ENCODE measurements around the gene MORC4. TPM values are rescaled to one million over a fixed set of nuclear protein-coding genes. Genes with fewer than 3 reads are reported as not detected.

MORC4 gene
- total and polyA plus RNA-seq, 11 donors, result 1.0 to 6.5 (median 2.8) TPM

DNA sequence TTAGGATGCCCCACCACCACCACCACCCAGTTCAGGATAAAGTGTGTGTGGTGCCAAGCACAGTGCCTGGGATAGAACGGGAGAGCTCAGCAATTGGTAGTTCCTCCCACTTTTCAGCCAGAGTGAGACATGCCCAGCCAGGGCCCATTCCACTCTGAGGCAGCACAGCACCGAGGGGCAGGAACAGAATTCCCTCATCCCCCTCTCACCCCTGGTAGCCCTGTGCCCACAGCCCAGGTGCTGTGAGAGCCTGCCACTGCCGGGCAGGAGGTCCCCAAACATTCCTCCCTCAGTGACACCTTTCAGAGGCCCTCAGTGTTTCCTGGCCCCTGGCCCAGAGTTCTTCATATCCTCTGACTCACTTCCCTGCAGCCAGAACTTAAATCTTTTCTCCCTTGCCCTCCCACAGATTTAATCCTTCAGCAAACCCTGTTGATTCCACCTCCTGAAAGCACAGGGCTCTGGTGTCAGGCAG, 105.0 kb downstream of the MORC4 start:
- ATAC-seq, result peak in 3 of 4 donors; percentile 22 to 70 (median 35)
- no peaks in the 10 kb centered on the region for H3K36me3 ChIP-seq
- intact Hi-C loops (cut with DNase I), result loop anchor here (5.0 to 10.0 kb wide), 5 partner anchors 57 to 1000 kb away; no protein-coding TSS in a partner anchor
- peaks cover 0 to 3% (median 0%) of the 10 kb centered on the region in 12 donors for H3K4me1 ChIP-seq
- H3K9me3 ChIP-seq, result no peaks in the 10 kb centered on the region
- WGBS, 4 donors, result 25 to 47% (median 43%) methylated on average over 2 to 3 of the region's 3 CpGs
- H3K27me3 ChIP-seq, result peaks cover 0 to 15% (median 0%) of the 10 kb centered on the region in 9 donors
- H3K27ac ChIP-seq, result no peak overlapping the region
- DNase-seq, result peak in 3 of 5 donors; percentile 18 to 49 (median 35)
- no peak overlapping the region for H3K4me3 ChIP-seq
- TF ChIP-seq POLR2A (IDR thresholded peaks at IDR 0.05), result no peak
- no peak for TF ChIP-seq CTCF (IDR thresholded peaks at IDR 0.05)

DNA sequence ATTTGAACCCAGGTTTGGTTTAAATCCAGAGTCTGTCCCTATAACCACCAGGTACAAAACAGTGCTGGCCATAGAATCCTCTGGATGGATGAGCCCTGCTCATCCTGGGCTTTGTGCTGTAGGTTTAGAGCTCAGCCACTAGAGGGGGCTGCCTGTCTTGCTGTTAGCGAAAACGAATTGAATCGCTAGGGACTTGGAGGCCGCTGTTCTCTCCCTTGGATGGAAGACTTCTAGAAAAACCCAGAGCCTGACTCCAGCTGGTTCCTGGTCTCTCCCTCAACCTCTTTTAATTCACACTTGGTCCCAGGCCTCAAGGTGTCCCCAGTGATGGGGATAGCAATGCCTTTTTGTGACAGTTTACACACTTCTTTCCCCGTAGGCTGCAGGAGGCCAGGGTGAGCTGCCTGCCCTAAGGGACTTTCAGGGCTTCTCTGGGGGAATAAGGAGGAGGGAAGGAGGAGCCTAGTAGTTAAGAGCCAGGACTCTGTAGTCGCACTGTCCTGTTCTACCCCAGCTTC, 105.6 kb downstream of the MORC4 start:
- WGBS, 4 donors, result 18 to 27% (median 21%) methylated on average over 6 of the region's 6 CpGs
- H3K27ac ChIP-seq, result no peak overlapping the region
- intact Hi-C loops (cut with DNase I), result loop anchor here in 8 of 10 donors (5.0 to 10.0 kb wide), 5 partner anchors 58 to 1000 kb away; no protein-coding TSS in a partner anchor

GRCh38 chrX:106891762-106892460, 108.1 kb downstream of the MORC4 start:
- Histone ChIP-seq H3K27me3 (peaks cover 0 to 12% (median 0%) of the 10 kb centered on the region in 9 donors), H3K4me3 (no peak overlapping the region), H3K36me3 (no peaks in the 10 kb centered on the region), H3K4me1 (peaks cover 0 to 3% (median 0%) of the 10 kb centered on the region in 12 donors), H3K27ac (no peak overlapping the region), H3K9me3 (no peaks in the 10 kb centered on the region)
- ATAC-seq (no peak), DNase-seq (no peak)
- 59 to 75% (median 67%) methylated on average over 7 of the region's 7 CpGs for WGBS, 4 donors
- intact Hi-C loops (cut with DNase I), result loop anchor here in 8 of 10 donors (5.0 to 10.0 kb wide), 5 partner anchors 60 to 1003 kb away; no protein-coding TSS in a partner anchor
- TF ChIP-seq CTCF (IDR thresholded peaks at IDR 0.05), result no peak
- TF ChIP-seq POLR2A (IDR thresholded peaks at IDR 0.05), result no peak

More for the DNA sequence above, 105.6 kb downstream of the MORC4 start:
- peaks cover 0 to 3% (median 0%) of the 10 kb centered on the region in 12 donors for H3K4me1 ChIP-seq
- H3K9me3 ChIP-seq, result no peaks in the 10 kb centered on the region
- no peak for TF ChIP-seq POLR2A (IDR thresholded peaks at IDR 0.05)
- peak; percentile 60 to 89 (median 72) for TF ChIP-seq CTCF (IDR thresholded peaks at IDR 0.05)
- no peaks in the 10 kb centered on the region for H3K36me3 ChIP-seq
- ATAC-seq, result peak in 3 of 4 donors; percentile 76 to 93 (median 78)
- peak in 4 of 5 donors; percentile 24 to 48 (median 38) for DNase-seq
- no peak overlapping the region for H3K4me3 ChIP-seq
- H3K27me3 ChIP-seq, result peaks cover 0 to 15% (median 0%) of the 10 kb centered on the region in 9 donors

Other genes with a start within 250 kb of the MORC4 start
- 1 to 10 TPM; 1.5 to 5.0 (median 2.2) TPM for gene TBC1D8B, start 197.5 kb downstream of the MORC4 start, total RNA-seq
- gene TBC1D8B, start 197.5 kb downstream of the MORC4 start, polyA plus RNA-seq, result 1 to 10 TPM in 1 of 2 donors, under 1 TPM in 1; 0.72 to 2.0 TPM
- gene RIPPLY1, start 96.9 kb downstream of the MORC4 start, total RNA-seq, result not detected
- gene RIPPLY1, start 96.9 kb downstream of the MORC4 start, polyA plus RNA-seq, result under 1 TPM in 1 of 2 donors, not detected in 1; 0.10 TPM
- not detected for gene CLDN2, start 79.8 kb downstream of the MORC4 start, total RNA-seq
- gene CLDN2, start 79.8 kb downstream of the MORC4 start, polyA plus RNA-seq, result not detected
- 10 to 100 TPM in 8 of 9 donors, 1 to 10 TPM in 1; 8.3 to 17.7 (median 13.1) TPM for gene RBM41, start 118.6 kb upstream of the MORC4 start, total RNA-seq
- 1 to 10 TPM; 3.6 to 5.9 TPM for gene RBM41, start 118.6 kb upstream of the MORC4 start, polyA plus RNA-seq
- 1 to 10 TPM in 3 of 9 donors, under 1 TPM in 6; 0.16 to 2.9 (median 0.63) TPM for gene NUP62CL, start 206.2 kb upstream of the MORC4 start, total RNA-seq
- 1 to 10 TPM in 1 of 2 donors, under 1 TPM in 1; 0.91 to 1.3 TPM for gene NUP62CL, start 206.2 kb upstream of the MORC4 start, polyA plus RNA-seq
- not detected for gene DNAAF6, start 206.4 kb upstream of the MORC4 start, total RNA-seq
- gene DNAAF6, start 206.4 kb upstream of the MORC4 start, polyA plus RNA-seq, result not detected

Measured in heart left ventricle (tissue), 16 donors.